Coronary artery (tissue), 2 donors: Measurements from ENCODE around the gene FOXP1.

Source experiments
- DNase-seq: peaks from one replicate; pipeline ENCODE4 v3.0.0-alpha.2; 2017; ENCODE audit warnings: low spot score
- H3K27ac ChIP-seq, 2 donors: fragments of 200-600 bp; sonication (generic); one replicate each; pipeline ENCODE4 v1.5.1; 2016 to 2019
- H3K4me3 ChIP-seq: fragments of 200-600 bp; sonication (generic); 2 replicates; pipeline ENCODE4 v1.5.1; 2016; ENCODE audit warnings: mild to moderate bottlenecking, moderate library complexity
- CTCF ChIP-seq: fragments of 200-600 bp; sonication (generic); IDR thresholded peaks from one replicate; pipeline ENCODE4 v1.5.1; 2019; ENCODE audit warnings: antibody characterized with exemption

The FOXP1 gene

GRCh38 chr3:71384837-71385716, 198.5 kb downstream of the FOXP1 start:
- Histone ChIP-seq H3K4me3 (no peak overlapping the region), H3K27ac (no peak overlapping the region)
- TF ChIP-seq CTCF, result no peak

GRCh38 chr3:71384388-71384787, 199.1 kb downstream of the FOXP1 start:
- Histone ChIP-seq H3K4me3 (no peak overlapping the region), H3K27ac (no peak overlapping the region)
- TF ChIP-seq CTCF, result no peak
- no peak for DNase-seq

More at GRCh38 chr3:71384837-71385716, 198.5 kb downstream of the FOXP1 start:
- no peak for DNase-seq

GRCh38 chr3:71380096-71380495, 203.4 kb downstream of the FOXP1 start:
- no peak for TF ChIP-seq CTCF
- no peak for DNase-seq
- Histone ChIP-seq H3K27ac (no peak overlapping the region), H3K4me3 (no peak overlapping the region)

- no peak overlapping the region for H3K4me3 ChIP-seq
- no peak for TF ChIP-seq CTCF
- no peak for DNase-seq
- H3K27ac ChIP-seq, result no peak overlapping the region
These were observed 205.0 kb downstream of the FOXP1 start for GRCh38 chr3:71378509-71378908.

GRCh38 chr3:71376911-71377310, 206.6 kb downstream of the FOXP1 start:
- H3K4me3 ChIP-seq, result no peak overlapping the region
- no peak overlapping the region for H3K27ac ChIP-seq
- DNase-seq, result no peak
- no peak for TF ChIP-seq CTCF

GRCh38 chr3:71376503-71376902, 207.0 kb downstream of the FOXP1 start:
- Histone ChIP-seq H3K4me3 (no peak overlapping the region), H3K27ac (no peak overlapping the region)
- TF ChIP-seq CTCF, result no peak
- DNase-seq, result no peak

- DNase-seq, result no peak
- no peak for TF ChIP-seq CTCF
- no peak overlapping the region for H3K27ac ChIP-seq
- H3K4me3 ChIP-seq, result no peak overlapping the region
These were observed 208.9 kb downstream of the FOXP1 start for GRCh38 chr3:71374582-71374981.
